Caco-2 (cell line): ENCODE data around the gene CARHSP1. TPM values are rescaled to one million over a fixed set of nuclear protein-coding genes. Genes with fewer than 3 reads are reported as not detected.
A peak's percentile ranks its signal among the peaks of the same experiment; 100 is the strongest.

Experiments
- BruUV-seq: library from RNA; stranded (reverse); fragments of 400-500 nt; replicated peaks from 2 replicates; lab custom pipeline; 2021; lab: Mats Ljungman, UMichigan
- CTCF ChIA-PET: fragments of 300-600 bp; sonication (Branson Sonifier 250); formaldehyde crosslinking; loops from one replicate; lab custom pipeline; 2022; ENCODE audit warnings: antibody characterized with exemption; lab: Charles Lee
- POLR2A ChIA-PET: fragments of 300-600 bp; sonication (Branson Sonifier 250); formaldehyde crosslinking; loops from one replicate; lab custom pipeline; 2022; ENCODE audit warnings: antibody characterized with exemption; lab: Charles Lee
- DNase-seq, 2 experiments: peaks; one replicate each; pipeline versions ENCODE4 v3.0.0 to v3.0.0-alpha.2; 2020 to 2022
- H3K27me3 ChIP-seq: replicated peaks from 2 replicates; pipeline ENCODE4 v1.6.0; 2011; ENCODE audit warnings: low read length; ENCODE audit not compliant: control insufficient read depth, insufficient read depth
- H3K36me3 ChIP-seq: 2 replicates; pipeline ENCODE4 v1.5.1; 2011; ENCODE audit warnings: low read length; ENCODE audit not compliant: control insufficient read depth, insufficient read depth
- H3K4me1 ChIP-seq: fragments of 250-450 bp; sonication (Bioruptor Pico); 2 replicates; pipeline ENCODE4 v1.5.1; 2020; ENCODE audit warnings: mild to moderate bottlenecking
- H3K4me3 ChIP-seq: 2 replicates; pipeline ENCODE4 v1.5.1; 2011; ENCODE audit warnings: low read depth, mild to moderate bottlenecking, control low read depth, low read length
- H3K9me3 ChIP-seq: fragments of 250-450 bp; sonication (Bioruptor Pico); 2 replicates; pipeline ENCODE4 v1.5.1; 2020; ENCODE audit warnings: mild to moderate bottlenecking, moderate library complexity
- H3K27ac Mint-ChIP-seq: one replicate; pipeline ENCODE4 v1.8.0; 2022; ENCODE audit warnings: mixed read lengths; ENCODE audit not compliant: unreplicated experiment
- H3K27me3 Mint-ChIP-seq: one replicate; pipeline ENCODE4 v1.8.0; 2022; ENCODE audit warnings: mixed read lengths; ENCODE audit not compliant: insufficient read depth, unreplicated experiment
- H3K36me3 Mint-ChIP-seq: one replicate; pipeline ENCODE4 v1.8.0; 2022; ENCODE audit warnings: mild to moderate bottlenecking, mixed read lengths; ENCODE audit not compliant: insufficient read depth, unreplicated experiment
- H3K4me1 Mint-ChIP-seq: one replicate; pipeline ENCODE4 v1.8.0; 2022; ENCODE audit warnings: low read depth, mixed read lengths; ENCODE audit not compliant: unreplicated experiment
- H3K4me3 Mint-ChIP-seq: one replicate; pipeline ENCODE4 v1.8.0; 2022; ENCODE audit warnings: mild to moderate bottlenecking, moderate library complexity, mixed read lengths; ENCODE audit not compliant: unreplicated experiment
- H3K9me3 Mint-ChIP-seq: one replicate; pipeline ENCODE4 v1.8.0; 2022; ENCODE audit warnings: mixed read lengths; ENCODE audit not compliant: unreplicated experiment
- CTCF ChIP-seq, 2 experiments: fragments of 200-600 bp in 1 of 2; IDR thresholded peaks; 1 replicate in 1 of 2; 2 replicates in 1 of 2; pipeline versions ENCODE4 v1.5.1 to v1.8.0; 2011 to 2022; ENCODE audit warnings: antibody characterized with exemption in 1 of 2, control low read depth in 1 of 2, inconsistent platforms in 1 of 2, low read depth in 1 of 2, low read length in 1 of 2, mild to moderate bottlenecking in 1 of 2, moderate library complexity in 1 of 2; ENCODE audit not compliant: insufficient read depth in 1 of 2, severe bottlenecking in 1 of 2, unreplicated experiment in 1 of 2
- intact Hi-C: fragments of 100-400 bp; cut with micrococcal nuclease; formaldehyde crosslinking; loops from one replicate; pipeline ENCODE4 v1.10.0; 2022; ENCODE audit not compliant: unreplicated experiment
- total RNA-seq: library from RNA; stranded (reverse); gene quantifications from 2 replicates; pipeline ENCODE4 v1.2.3, GENCODE V29; 2022

Gene CARHSP1
- total RNA-seq, 1 experiment from 2014 or later: 103 TPM

GRCh38 chr16:8849411-8850011 lies 19.3 kb downstream of the CARHSP1 start:
- Histone ChIP-seq H3K4me1 (no peaks in the 10 kb centered on the region), H3K36me3 (peaks cover 7% of the 10 kb centered on the region; the same call in 1 of the 2 replicates), H3K27me3 (no peaks in the 10 kb centered on the region), H3K4me3 (no peak overlapping the region), H3K9me3 (no peaks in the 10 kb centered on the region)
- no TSS peak for BruUV-seq
- POLR2A ChIA-PET: no interaction called here
- Mint-ChIP-seq H3K27ac (peak overlapping the region; percentile 49), H3K4me3 (peak overlapping the region; percentile 6), H3K9me3 (no peaks in the 10 kb centered on the region), H3K27me3 (no peaks in the 10 kb centered on the region), H3K4me1 (no peaks in the 10 kb centered on the region), H3K36me3 (peaks cover 73% of the 10 kb centered on the region)
- no peak for TF ChIP-seq CTCF (IDR thresholded peaks at IDR 0.05; ENCODE audit: insufficient read depth in 1 of 2, low read depth in 1 of 2, low read length in 1 of 2, severe bottlenecking in 1 of 2, unreplicated experiment in 1 of 2)
- intact Hi-C loops: no loop called here
- DNase-seq: no peak
- CTCF ChIA-PET: no interaction called here

GRCh38 chr16:8848939-8849391 lies 19.8 kb downstream of the CARHSP1 start:
- TF ChIP-seq CTCF (IDR thresholded peaks at IDR 0.05; ENCODE audit: insufficient read depth in 1 of 2, low read depth in 1 of 2, low read length in 1 of 2, severe bottlenecking in 1 of 2, unreplicated experiment in 1 of 2): no peak
- intact Hi-C loops: no loop called here
- Mint-ChIP-seq H3K9me3 (no peaks in the 10 kb centered on the region), H3K4me3 (peak overlapping the region; percentile 6), H3K36me3 (peaks cover 73% of the 10 kb centered on the region), H3K27me3 (no peaks in the 10 kb centered on the region), H3K27ac (peak overlapping the region; percentile 49), H3K4me1 (peaks cover 1% of the 10 kb centered on the region)
- H3K27me3 ChIP-seq: no peaks in the 10 kb centered on the region
- peaks cover 7% of the 10 kb centered on the region; the same call in 1 of the 2 replicates for H3K36me3 ChIP-seq
- CTCF ChIA-PET: no interaction called here
- no peak overlapping the region for H3K4me3 ChIP-seq
- no peak for DNase-seq
- H3K4me1 ChIP-seq: no peaks in the 10 kb centered on the region
- no TSS peak for BruUV-seq
- H3K9me3 ChIP-seq: no peaks in the 10 kb centered on the region
- POLR2A ChIA-PET: no interaction called here

DNA sequence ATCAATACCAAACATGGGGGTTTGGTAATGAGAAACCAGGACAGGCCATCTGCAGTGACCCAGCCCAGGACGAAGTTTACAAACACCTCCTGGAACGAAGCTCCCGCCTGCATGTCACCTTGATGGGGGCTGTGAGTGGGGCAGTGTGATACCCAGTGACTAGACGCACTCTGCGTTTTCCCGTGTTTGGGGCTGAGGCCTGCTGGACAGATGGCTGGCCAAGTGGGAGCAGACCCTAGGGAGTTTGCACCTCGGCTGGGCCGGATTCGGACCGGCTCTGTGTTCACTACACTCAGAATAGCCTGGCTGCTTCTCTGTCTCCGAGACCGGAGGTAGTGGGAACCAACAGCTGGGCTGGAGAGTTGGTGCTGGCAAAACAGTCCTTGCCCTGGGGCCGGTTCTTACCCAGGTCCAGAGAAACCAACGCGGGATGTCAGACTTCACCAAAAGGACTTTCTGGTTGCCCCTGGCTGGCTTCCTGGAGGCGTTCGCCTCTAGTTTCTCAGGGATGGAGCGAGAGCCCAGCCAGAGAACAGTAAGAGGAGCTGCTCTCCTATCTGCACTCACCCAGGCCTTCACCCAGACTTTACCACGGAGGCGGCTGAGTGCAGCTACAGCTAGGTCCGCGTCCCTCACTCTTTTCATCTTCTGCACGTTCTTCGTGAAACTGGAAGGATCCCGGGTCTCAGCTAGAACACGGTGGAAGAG lies 20.4 kb downstream of the CARHSP1 start:
- Histone ChIP-seq H3K4me1 (no peaks in the 10 kb centered on the region), H3K9me3 (no peaks in the 10 kb centered on the region), H3K27me3 (no peaks in the 10 kb centered on the region), H3K36me3 (peaks cover 7% of the 10 kb centered on the region; the same call in 1 of the 2 replicates), H3K4me3 (no peak overlapping the region)
- ChIA-PET CTCF (no interaction called here), POLR2A (no interaction called here)
- H3K4me3 Mint-ChIP-seq: no peak overlapping the region
- H3K9me3 Mint-ChIP-seq: no peaks in the 10 kb centered on the region
- TF ChIP-seq CTCF (IDR thresholded peaks at IDR 0.05; ENCODE audit: insufficient read depth in 1 of 2, low read depth in 1 of 2, low read length in 1 of 2, severe bottlenecking in 1 of 2, unreplicated experiment in 1 of 2): no peak
- H3K4me1 Mint-ChIP-seq: peaks cover 7% of the 10 kb centered on the region
- intact Hi-C loops: no loop called here
- H3K27ac Mint-ChIP-seq: no peak overlapping the region
- no peak for DNase-seq
- TSS peak; percentile 18 for BruUV-seq
- peaks cover 73% of the 10 kb centered on the region for H3K36me3 Mint-ChIP-seq
- no peaks in the 10 kb centered on the region for H3K27me3 Mint-ChIP-seq
